Measurements from ENCODE around the gene AP1G1. TPM values are rescaled to one million over a fixed set of nuclear protein-coding genes. Genes with fewer than 3 reads are reported as not detected.
A peak's percentile ranks its signal among the peaks of the same experiment; 100 is the strongest.

The AP1G1 gene
- 10 to 100 TPM; 17.6 to 66.8 (median 22.2) TPM for polyA plus RNA-seq
- long read RNA-seq, donor 1 = 0 reads
- long read RNA-seq, donor 2, full-length matches to known transcripts = 2 of 2 reads
- long read RNA-seq, donor 2, partial matches to known transcripts = 0 of 2 reads
- long read RNA-seq, donor 2, other reads (novel, unspliced or antisense) = 0 of 2 reads
- long read RNA-seq, donor 3, partial matches to known transcripts = 5 of 5 reads
- long read RNA-seq, donor 3, other reads (novel, unspliced or antisense) = 0 of 5 reads
- long read RNA-seq, donor 4 = 0 reads
- long read RNA-seq, donor 5 = 0 reads
- long read RNA-seq, donor 6, full-length matches to known transcripts = 2 of 7 reads
- long read RNA-seq, donor 6, partial matches to known transcripts = 5 of 7 reads
- long read RNA-seq, donor 6, other reads (novel, unspliced or antisense) = 0 of 7 reads
- long read RNA-seq, donor 7, full-length matches to known transcripts = 1 of 1 reads
- long read RNA-seq, donor 7, partial matches to known transcripts = 0 of 1 reads
- long read RNA-seq, donor 7, other reads (novel, unspliced or antisense) = 0 of 1 reads
- long read RNA-seq, donor 8, partial matches to known transcripts = 0 of 1 reads
- long read RNA-seq, donor 8, other reads (novel, unspliced or antisense) = 0 of 1 reads
- long read RNA-seq, donor 9, partial matches to known transcripts = 5 of 5 reads
- long read RNA-seq, donor 9, other reads (novel, unspliced or antisense) = 0 of 5 reads
- long read RNA-seq, donor 10, full-length matches to known transcripts = 3 of 14 reads
- long read RNA-seq, donor 10, partial matches to known transcripts = 11 of 14 reads
- long read RNA-seq, donor 10, other reads (novel, unspliced or antisense) = 0 of 14 reads

- FAIRE-seq (no peak), DNase-seq (peak; percentile 98 to 99)
- WGBS, 3 donors = 1% methylated on average over 49 to 54 of the region's 54 CpGs
- H3K4me3 ChIP-seq (ENCODE audit: low read depth in 1 of 3, low read length in 3 of 3) = peak within 1 kb of the TSS; percentile 89 to 99 (median 90)
- peaks cover 0 to 15% (median 0%) of the 10 kb centered on the region in 3 donors for H3K36me3 ChIP-seq (ENCODE audit: control insufficient read depth in 3 of 3, insufficient read depth in 2 of 3, low read depth in 1 of 3, low read length in 3 of 3)
- no peaks in the 10 kb centered on the region for H3K27me3 ChIP-seq (ENCODE audit: control insufficient read depth in 3 of 3, insufficient read depth in 3 of 3, low read length in 3 of 3)
- H3K27ac ChIP-seq (ENCODE audit: low read depth in 1 of 3, low read length in 2 of 3) = peak within 1 kb of the TSS; percentile 98 to 99 (median 98)
- no peaks in the 10 kb centered on the region for H3K9me3 ChIP-seq (ENCODE audit: control insufficient read depth in 2 of 2, insufficient read depth in 1 of 2, low read depth in 1 of 2, low read length in 1 of 2)
- peaks cover 0 to 8% (median 3%) of the 10 kb centered on the region in 3 donors for H3K4me1 ChIP-seq (ENCODE audit: control insufficient read depth in 3 of 3, insufficient read depth in 2 of 3, low read depth in 1 of 3, low read length in 2 of 3)
Measured at GRCh38 chr16:71808593-71809459, at the start of gene AP1G1. Gene AP1G1, minus strand, starts transcription at chr16:71808834. Its CDS starts 19,355 bp downstream, at chr16:71789479.

- H3K27me3 ChIP-seq (ENCODE audit: control insufficient read depth in 3 of 3, insufficient read depth in 3 of 3, low read length in 3 of 3) = no peaks in the 10 kb centered on the region
- no peak overlapping the region for H3K4me3 ChIP-seq (ENCODE audit: low read depth in 1 of 3, low read length in 3 of 3)
- H3K9me3 ChIP-seq (ENCODE audit: control insufficient read depth in 2 of 2, insufficient read depth in 1 of 2, low read depth in 1 of 2, low read length in 1 of 2) = no peaks in the 10 kb centered on the region
- H3K27ac ChIP-seq (ENCODE audit: low read depth in 1 of 3, low read length in 2 of 3) = no peak overlapping the region
- no peak for FAIRE-seq
- WGBS, 3 donors = 85 to 94% (median 87%) methylated on average over 5 of the region's 5 CpGs
- H3K4me1 ChIP-seq (ENCODE audit: control insufficient read depth in 3 of 3, insufficient read depth in 2 of 3, low read depth in 1 of 3, low read length in 2 of 3) = peaks cover 0 to 22% (median 0%) of the 10 kb centered on the region in 3 donors
- H3K36me3 ChIP-seq (ENCODE audit: control insufficient read depth in 3 of 3, insufficient read depth in 2 of 3, low read depth in 1 of 3, low read length in 3 of 3) = peaks cover 5 to 40% (median 8%) of the 10 kb centered on the region in 3 donors
- no peak for DNase-seq
Measured at GRCh38 chr16:71855937-71856662, 47.5 kb upstream of the AP1G1 start.

GRCh38 chr16:71854369-71854948 is 45.8 kb upstream of the AP1G1 start:
- Histone ChIP-seq H3K27me3 (ENCODE audit: control insufficient read depth in 3 of 3, insufficient read depth in 3 of 3, low read length in 3 of 3) (no peaks in the 10 kb centered on the region), H3K9me3 (ENCODE audit: control insufficient read depth in 2 of 2, insufficient read depth in 1 of 2, low read depth in 1 of 2, low read length in 1 of 2) (no peaks in the 10 kb centered on the region), H3K4me1 (ENCODE audit: control insufficient read depth in 3 of 3, insufficient read depth in 2 of 3, low read depth in 1 of 3, low read length in 2 of 3) (peaks cover 0 to 18% (median 0%) of the 10 kb centered on the region in 3 donors), H3K36me3 (ENCODE audit: control insufficient read depth in 3 of 3, insufficient read depth in 2 of 3, low read depth in 1 of 3, low read length in 3 of 3) (peaks cover 5 to 43% (median 8%) of the 10 kb centered on the region in 3 donors), H3K27ac (ENCODE audit: low read depth in 1 of 3, low read length in 2 of 3) (no peak overlapping the region), H3K4me3 (ENCODE audit: low read depth in 1 of 3, low read length in 3 of 3) (no peak overlapping the region)
- DNase-seq = no peak
- no peak for FAIRE-seq
- WGBS, 3 donors = 91 to 94% (median 92%) methylated on average over 4 of the region's 4 CpGs

GRCh38 chr16:71853413-71853812 is 44.8 kb upstream of the AP1G1 start:
- Histone ChIP-seq H3K9me3 (ENCODE audit: control insufficient read depth in 2 of 2, insufficient read depth in 1 of 2, low read depth in 1 of 2, low read length in 1 of 2) (no peaks in the 10 kb centered on the region), H3K27me3 (ENCODE audit: control insufficient read depth in 3 of 3, insufficient read depth in 3 of 3, low read length in 3 of 3) (no peaks in the 10 kb centered on the region), H3K4me1 (ENCODE audit: control insufficient read depth in 3 of 3, insufficient read depth in 2 of 3, low read depth in 1 of 3, low read length in 2 of 3) (peaks cover 0 to 10% (median 0%) of the 10 kb centered on the region in 3 donors), H3K36me3 (ENCODE audit: control insufficient read depth in 3 of 3, insufficient read depth in 2 of 3, low read depth in 1 of 3, low read length in 3 of 3) (peaks cover 7 to 50% (median 12%) of the 10 kb centered on the region in 3 donors), H3K4me3 (ENCODE audit: low read depth in 1 of 3, low read length in 3 of 3) (no peak overlapping the region), H3K27ac (ENCODE audit: low read depth in 1 of 3, low read length in 2 of 3) (peak overlapping the region in 1 of 3 donors; percentile 16)
- 48 to 56% (median 54%) methylated on average over 4 of the region's 4 CpGs for WGBS, 3 donors
- peak; percentile 15 to 43 for DNase-seq
- no peak for FAIRE-seq

- H3K4me1 ChIP-seq (ENCODE audit: control insufficient read depth in 3 of 3, insufficient read depth in 2 of 3, low read depth in 1 of 3, low read length in 2 of 3) = peaks cover 0 to 10% (median 0%) of the 10 kb centered on the region in 3 donors
- FAIRE-seq = no peak
- DNase-seq = no peak
- peaks cover 7 to 50% (median 12%) of the 10 kb centered on the region in 3 donors for H3K36me3 ChIP-seq (ENCODE audit: control insufficient read depth in 3 of 3, insufficient read depth in 2 of 3, low read depth in 1 of 3, low read length in 3 of 3)
- WGBS, 3 donors = 92 to 98% (median 97%) methylated on average over 4 of the region's 4 CpGs
- H3K27me3 ChIP-seq (ENCODE audit: control insufficient read depth in 3 of 3, insufficient read depth in 3 of 3, low read length in 3 of 3) = no peaks in the 10 kb centered on the region
- no peaks in the 10 kb centered on the region for H3K9me3 ChIP-seq (ENCODE audit: control insufficient read depth in 2 of 2, insufficient read depth in 1 of 2, low read depth in 1 of 2, low read length in 1 of 2)
- no peak overlapping the region for H3K4me3 ChIP-seq (ENCODE audit: low read depth in 1 of 3, low read length in 3 of 3)
- H3K27ac ChIP-seq (ENCODE audit: low read depth in 1 of 3, low read length in 2 of 3) = no peak overlapping the region
Measured at GRCh38 chr16:71852561-71852960, 43.9 kb upstream of the AP1G1 start.

- Histone ChIP-seq H3K9me3 (ENCODE audit: control insufficient read depth in 2 of 2, insufficient read depth in 1 of 2, low read depth in 1 of 2, low read length in 1 of 2) (no peaks in the 10 kb centered on the region), H3K27ac (ENCODE audit: low read depth in 1 of 3, low read length in 2 of 3) (no peak overlapping the region), H3K27me3 (ENCODE audit: control insufficient read depth in 3 of 3, insufficient read depth in 3 of 3, low read length in 3 of 3) (no peaks in the 10 kb centered on the region), H3K36me3 (ENCODE audit: control insufficient read depth in 3 of 3, insufficient read depth in 2 of 3, low read depth in 1 of 3, low read length in 3 of 3) (peaks cover 7 to 50% (median 12%) of the 10 kb centered on the region in 3 donors), H3K4me1 (ENCODE audit: control insufficient read depth in 3 of 3, insufficient read depth in 2 of 3, low read depth in 1 of 3, low read length in 2 of 3) (peaks cover 0 to 12% (median 0%) of the 10 kb centered on the region in 3 donors), H3K4me3 (ENCODE audit: low read depth in 1 of 3, low read length in 3 of 3) (no peak overlapping the region)
- WGBS, 3 donors = 78 to 90% (median 87%) methylated on average over 3 of the region's 3 CpGs
- FAIRE-seq (no peak), DNase-seq (no peak)
Measured at GRCh38 chr16:71852158-71852557, 43.5 kb upstream of the AP1G1 start.

GRCh38 chr16:71851746-71852145 is 43.1 kb upstream of the AP1G1 start:
- H3K27me3 ChIP-seq (ENCODE audit: control insufficient read depth in 3 of 3, insufficient read depth in 3 of 3, low read length in 3 of 3) = no peaks in the 10 kb centered on the region
- peaks cover 7 to 50% (median 12%) of the 10 kb centered on the region in 3 donors for H3K36me3 ChIP-seq (ENCODE audit: control insufficient read depth in 3 of 3, insufficient read depth in 2 of 3, low read depth in 1 of 3, low read length in 3 of 3)
- H3K27ac ChIP-seq (ENCODE audit: low read depth in 1 of 3, low read length in 2 of 3) = no peak overlapping the region
- H3K4me3 ChIP-seq (ENCODE audit: low read depth in 1 of 3, low read length in 3 of 3) = no peak overlapping the region
- FAIRE-seq (no peak), DNase-seq (no peak)
- no peaks in the 10 kb centered on the region for H3K9me3 ChIP-seq (ENCODE audit: control insufficient read depth in 2 of 2, insufficient read depth in 1 of 2, low read depth in 1 of 2, low read length in 1 of 2)
- peaks cover 0 to 16% (median 0%) of the 10 kb centered on the region in 3 donors for H3K4me1 ChIP-seq (ENCODE audit: control insufficient read depth in 3 of 3, insufficient read depth in 2 of 3, low read depth in 1 of 3, low read length in 2 of 3)
- 94 to 96% (median 95%) methylated on average over 8 of the region's 8 CpGs for WGBS, 3 donors
